SU-DHL-6 (cell line): ENCODE results near the gene VSTM2B.

Experiments
- H2AFZ ChIP-seq: fragments of 200-600 bp; sonication (generic); 2 replicates; pipeline ENCODE4 v1.6.1; 2014; ENCODE audit warnings: low read depth, mild to moderate bottlenecking, moderate library complexity, mixed read lengths, antibody characterized with exemption, low read length; ENCODE audit not compliant: severe bottlenecking
- H3F3A ChIP-seq: fragments of 200-600 bp; shearing (Covaris generic); 2 replicates; pipeline ENCODE4 v1.6.0; 2016; ENCODE audit warnings: antibody characterized with exemption, mild to moderate bottlenecking; ENCODE audit not compliant: insufficient read depth
- H3K27ac ChIP-seq: fragments of 200-600 bp; sonication (generic); 2 replicates; pipeline ENCODE4 v1.5.1; 2016; ENCODE audit warnings: low read depth, mild to moderate bottlenecking, low read length, moderate library complexity, mixed read lengths
- H3K27me3 ChIP-seq: fragments of 200-600 bp; sonication (generic), shearing (Covaris generic); 2 replicates; pipeline ENCODE4 v1.6.0; 2014; ENCODE audit warnings: mild to moderate bottlenecking, low read length
- H3K36me3 ChIP-seq: fragments of 200-600 bp; sonication (generic); 2 replicates; pipeline ENCODE4 v1.6.1; 2014; ENCODE audit warnings: mild to moderate bottlenecking, low read length, mixed read lengths
- H3K4me2 ChIP-seq: fragments of 300-600, 200-600 bp; shearing (Covaris generic), sonication (generic); 2 replicates; pipeline ENCODE4 v1.6.0; 2014; ENCODE audit warnings: low read length, low read depth, mild to moderate bottlenecking; ENCODE audit not compliant: poor library complexity, severe bottlenecking
- H3K4me3 ChIP-seq: fragments of 200-600 bp; sonication (generic); 2 replicates; pipeline ENCODE4 v1.5.1; 2014; ENCODE audit warnings: antibody characterized with exemption, low read length, mild to moderate bottlenecking, mixed read lengths; ENCODE audit not compliant: insufficient read depth, poor library complexity, severe bottlenecking
- H3K79me2 ChIP-seq: fragments of 200-600 bp; sonication (generic); 2 replicates; pipeline ENCODE4 v1.6.1; 2014; ENCODE audit warnings: mild to moderate bottlenecking, low read length, moderate library complexity; ENCODE audit not compliant: insufficient read depth
- H3K9ac ChIP-seq: fragments of 200-600 bp; sonication (generic); 2 replicates; pipeline ENCODE4 v1.7.0; 2014; ENCODE audit warnings: mild to moderate bottlenecking, low read length
- H3K9me2 ChIP-seq: fragments of 200-600 bp; sonication (generic); replicated peaks from 2 replicates; pipeline ENCODE4 v1.6.1; 2014; ENCODE audit warnings: low read length; ENCODE audit not compliant: insufficient read depth
- H3K9me3 ChIP-seq: fragments of 200-600 bp; sonication (generic); 2 replicates; pipeline ENCODE4 v1.6.1; 2014; ENCODE audit warnings: low read length, mixed read lengths; ENCODE audit not compliant: insufficient read depth
- H4K20me1 ChIP-seq: fragments of 200-600 bp; sonication (generic); 2 replicates; pipeline ENCODE4 v1.6.1; 2014; ENCODE audit warnings: low read depth, mild to moderate bottlenecking, antibody characterized with exemption, low read length, moderate library complexity, mixed read lengths
- EZH2phosphoT487 ChIP-seq: fragments of 200-600 bp; sonication (generic), shearing (Covaris generic); conservative IDR thresholded peaks from 2 replicates; pipeline ENCODE4 v1.6.1; 2018; ENCODE audit warnings: mild to moderate bottlenecking, antibody characterized with exemption, low read length, moderate library complexity, mixed read lengths
- TF ChIP-seq, protein P1 (sequence below): fragments of 200-600 bp; sonication (generic); IDR thresholded peaks from one replicate; pipeline ENCODE4 v1.5.1; 2017; ENCODE audit warnings: antibody characterized with exemption, mild to moderate bottlenecking, low read length, moderate library complexity; ENCODE audit not compliant: insufficient read depth, poor library complexity, severe bottlenecking

VSTM2B gene

GRCh38 chr19:29529646-29530539, 4.1 kb downstream of the VSTM2B start:
- H3K9ac ChIP-seq = no peak overlapping the region
- H3K4me2 ChIP-seq = no peak overlapping the region
- H2AFZ ChIP-seq = no peak overlapping the region
- no peaks in the 10 kb centered on the region for H3K9me2 ChIP-seq
- H3K27ac ChIP-seq = no peak overlapping the region
- no peaks in the 10 kb centered on the region for H3K27me3 ChIP-seq
- H4K20me1 ChIP-seq = no peaks in the 10 kb centered on the region
- no peaks in the 10 kb centered on the region for H3K9me3 ChIP-seq
- H3K36me3 ChIP-seq = no peaks in the 10 kb centered on the region
- H3F3A ChIP-seq = no peaks in the 10 kb centered on the region
- H3K79me2 ChIP-seq = no peaks in the 10 kb centered on the region
- H3K4me3 ChIP-seq = no peak overlapping the region
- no peak for TF ChIP-seq EZH2phosphoT487
- TF ChIP-seq, protein P1, sequence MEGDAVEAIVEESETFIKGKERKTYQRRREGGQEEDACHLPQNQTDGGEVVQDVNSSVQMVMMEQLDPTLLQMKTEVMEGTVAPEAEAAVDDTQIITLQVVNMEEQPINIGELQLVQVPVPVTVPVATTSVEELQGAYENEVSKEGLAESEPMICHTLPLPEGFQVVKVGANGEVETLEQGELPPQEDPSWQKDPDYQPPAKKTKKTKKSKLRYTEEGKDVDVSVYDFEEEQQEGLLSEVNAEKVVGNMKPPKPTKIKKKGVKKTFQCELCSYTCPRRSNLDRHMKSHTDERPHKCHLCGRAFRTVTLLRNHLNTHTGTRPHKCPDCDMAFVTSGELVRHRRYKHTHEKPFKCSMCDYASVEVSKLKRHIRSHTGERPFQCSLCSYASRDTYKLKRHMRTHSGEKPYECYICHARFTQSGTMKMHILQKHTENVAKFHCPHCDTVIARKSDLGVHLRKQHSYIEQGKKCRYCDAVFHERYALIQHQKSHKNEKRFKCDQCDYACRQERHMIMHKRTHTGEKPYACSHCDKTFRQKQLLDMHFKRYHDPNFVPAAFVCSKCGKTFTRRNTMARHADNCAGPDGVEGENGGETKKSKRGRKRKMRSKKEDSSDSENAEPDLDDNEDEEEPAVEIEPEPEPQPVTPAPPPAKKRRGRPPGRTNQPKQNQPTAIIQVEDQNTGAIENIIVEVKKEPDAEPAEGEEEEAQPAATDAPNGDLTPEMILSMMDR = no peak

- Histone ChIP-seq H3F3A (no peaks in the 10 kb centered on the region), H2AFZ (no peak overlapping the region), H4K20me1 (no peaks in the 10 kb centered on the region), H3K9me3 (no peaks in the 10 kb centered on the region), H3K27ac (no peak overlapping the region), H3K27me3 (no peaks in the 10 kb centered on the region), H3K4me2 (no peak overlapping the region), H3K9ac (no peak overlapping the region), H3K36me3 (no peaks in the 10 kb centered on the region), H3K79me2 (no peaks in the 10 kb centered on the region), H3K4me3 (no peak overlapping the region), H3K9me2 (no peaks in the 10 kb centered on the region)
- no peak for TF ChIP-seq EZH2phosphoT487
- TF ChIP-seq, protein P1 = no peak
Measured at GRCh38 chr19:29530540-29531457, 5.0 kb downstream of the VSTM2B start.

- no peak overlapping the region for H3K27ac ChIP-seq
Measured at GRCh38 chr19:29531458-29532025, 5.7 kb downstream of the VSTM2B start.

More at GRCh38 chr19:29531458-29532025, 5.7 kb downstream of the VSTM2B start:
- Histone ChIP-seq H3K27me3 (no peaks in the 10 kb centered on the region), H3K36me3 (no peaks in the 10 kb centered on the region), H3K4me2 (no peak overlapping the region), H4K20me1 (no peaks in the 10 kb centered on the region), H3K79me2 (no peaks in the 10 kb centered on the region), H3K9ac (no peak overlapping the region), H3K4me3 (no peak overlapping the region), H3F3A (no peaks in the 10 kb centered on the region), H3K9me2 (no peaks in the 10 kb centered on the region), H2AFZ (no peak overlapping the region), H3K9me3 (no peaks in the 10 kb centered on the region)
- TF ChIP-seq, protein P1 = no peak
- no peak for TF ChIP-seq EZH2phosphoT487
